K562 (cell line): ENCODE data around the gene ATP9A. TPM values are rescaled to one million over a fixed set of nuclear protein-coding genes. Genes with fewer than 3 reads are reported as not detected.
A peak's percentile ranks its signal among the peaks of the same experiment; 100 is the strongest.

Experiments used
- ATAC-seq: fragments of 200-7000 bp; cut with Tn5 transposase; 3 replicates; pipeline ENCODE4 v1.9.1; 2020; ENCODE audit warnings: moderate library complexity
- BruUV-seq: library from RNA; stranded (reverse); fragments of 400-500 nt; replicated peaks from 2 replicates; lab custom pipeline; 2021; lab: Mats Ljungman, UMichigan
- CTCF ChIA-PET: fragments of 300-600 bp; formaldehyde crosslinking; extraction: SDS; loops from one replicate; lab custom pipeline; 2021; ENCODE audit warnings: low intra/inter-chr PET ratio; lab: Yijun Ruan, JAX
- POLR2A ChIA-PET: fragments of 300-600, 350-650 bp; sonication (Branson Sonifier 250); formaldehyde crosslinking; extraction: SDS; loops from one replicate; lab custom pipeline; 2021; ENCODE audit warnings: antibody characterized with exemption, inconsistent platforms; lab: Yijun Ruan, JAX
- DNase-seq, 4 experiments: peaks; one replicate each; pipeline versions ENCODE4 v3.0.0 to v3.0.0-alpha.2; 2011 to 2018; ENCODE audit warnings: low spot score in 3 of 4, mixed read lengths in 3 of 4; ENCODE audit errors: extremely low read depth in 1 of 4
- FAIRE-seq: peaks from 2 replicates; lab custom pipeline; 2011; peaks lifted over from hg19 to GRCh38; lab: Jason Lieb, UNC
- H2AFZ ChIP-seq: 2 replicates; pipeline ENCODE4 v1.6.0; 2011; ENCODE audit warnings: low read depth, low read length, control low read depth, inconsistent platforms
- H3K27ac ChIP-seq: fragments of 200-600 bp; 3 replicates; pipeline ENCODE4 v1.8.0; 2011; ENCODE audit warnings: low read depth, mild to moderate bottlenecking, control low read depth, inconsistent platforms, low read length, moderate library complexity, mixed read lengths; ENCODE audit errors: extremely low read depth
- H3K27me3 ChIP-seq, 2 experiments: fragments of 300-600 bp in 1 of 2; 2 replicates in 1 of 2; 3 replicates in 1 of 2; pipeline versions ENCODE4 v1.6.0 to v1.8.0; 2011; ENCODE audit warnings: inconsistent platforms in 2 of 2, low read length in 2 of 2, mild to moderate bottlenecking in 1 of 2, mixed read lengths in 1 of 2, moderate library complexity in 1 of 2; ENCODE audit not compliant: control insufficient read depth in 2 of 2, insufficient read depth in 2 of 2
- H3K36me3 ChIP-seq: fragments of 300-600 bp; 3 replicates; pipeline ENCODE4 v1.8.0; 2011; ENCODE audit warnings: mild to moderate bottlenecking, low read length, inconsistent platforms; ENCODE audit not compliant: control insufficient read depth, insufficient read depth
- H3K4me1 ChIP-seq, 2 experiments: fragments of 200-600 bp in 1 of 2; replicated peaks in 1 of 2; 2 replicates in 1 of 2; 3 replicates in 1 of 2; pipeline versions ENCODE4 v1.5.1 to v1.8.0; 2011; ENCODE audit warnings: inconsistent platforms in 2 of 2, low read length in 2 of 2, mild to moderate bottlenecking in 1 of 2, mixed read lengths in 1 of 2, moderate library complexity in 1 of 2; ENCODE audit not compliant: control insufficient read depth in 2 of 2, insufficient read depth in 2 of 2
- H3K4me2 ChIP-seq: 2 replicates; pipeline ENCODE4 v1.6.1; 2011; ENCODE audit warnings: low read length, control low read depth, inconsistent platforms, mixed read lengths; ENCODE audit not compliant: insufficient read depth
- H3K4me3 ChIP-seq: fragments of 200-600 bp; sonication (generic), shearing (Covaris generic); 2 replicates; pipeline ENCODE4 v1.5.1; 2016; ENCODE audit warnings: control low read depth, inconsistent platforms
- H3K79me2 ChIP-seq: fragments of 200-600 bp; 3 replicates; pipeline ENCODE4 v1.8.0; 2011; ENCODE audit warnings: low read length, inconsistent platforms; ENCODE audit not compliant: control insufficient read depth, insufficient read depth
- H3K9ac ChIP-seq, 2 experiments: 2 replicates each; pipeline versions ENCODE4 v1.6.0 to v1.6.1; 2011; ENCODE audit warnings: low read depth in 2 of 2, low read length in 2 of 2, control low read depth in 1 of 2, inconsistent platforms in 1 of 2, mild to moderate bottlenecking in 1 of 2, mixed read lengths in 1 of 2; ENCODE audit not compliant: insufficient read depth in 1 of 2
- H3K9me1 ChIP-seq: one replicate; pipeline ENCODE4 v1.6.0; 2011; ENCODE audit warnings: inconsistent platforms, mild to moderate bottlenecking, low read length, moderate library complexity; ENCODE audit not compliant: control insufficient read depth, insufficient read depth
- H3K9me3 ChIP-seq: replicated peaks from 2 replicates; pipeline ENCODE4 v1.5.1; 2011; ENCODE audit warnings: low read depth, low read length, inconsistent platforms; ENCODE audit not compliant: control insufficient read depth, insufficient read depth
- H4K20me1 ChIP-seq: replicated peaks from 2 replicates; pipeline ENCODE4 v1.6.1; 2011; ENCODE audit warnings: low read length, inconsistent platforms, mixed read lengths; ENCODE audit not compliant: control insufficient read depth, insufficient read depth
- ARHGAP35 ChIP-seq: fragments of 450-650 bp; IDR thresholded peaks from 2 replicates; pipeline ENCODE4 v1.6.1; 2018; ENCODE audit not compliant: partially characterized antibody
- PREB ChIP-seq: sonication (generic); formaldehyde crosslinking; IDR thresholded peaks from 2 replicates; pipeline ENCODE4 v1.8.1; 2023; ENCODE audit warnings: mild to moderate bottlenecking, missing genetic modification reagents
- PRPF4 ChIP-seq: fragments of 200-400 bp; formaldehyde crosslinking; IDR thresholded peaks from one replicate; pipeline ENCODE4 v1.6.1; 2017; ENCODE audit warnings: low read length, low read depth, mild to moderate bottlenecking; ENCODE audit not compliant: insufficient read depth, poor library complexity, severe bottlenecking
- ZNF146 ChIP-seq: IDR thresholded peaks from one replicate; pipeline ENCODE4 v1.6.1; 2018; ENCODE audit warnings: missing compliant biosample characterization; ENCODE audit not compliant: unreplicated experiment
- WGBS: fragments of 100-300 bp; shearing (Covaris generic); methylation state at CpG from one replicate; pipeline ENCODE4 v1.1.6; 2016; ENCODE audit warnings: low coverage, mixed read lengths; ENCODE audit not compliant: insufficient coverage; ENCODE audit errors: missing lambda C conversion rate; 5-methylcytosine and 5-hydroxymethylcytosine counted together
- in situ Hi-C: fragments of 300-500 bp; cut with MboI; formaldehyde crosslinking; loops from 4 replicates; pipeline ENCODE4 v1.15.0; 2018; ENCODE audit warnings: inconsistent platforms, mixed read lengths
- intact Hi-C: fragments of 100-400 bp; cut with micrococcal nuclease; formaldehyde crosslinking; loops from 2 replicates; pipeline ENCODE4 v1.14.2; 2022
- polyA plus RNA-seq, 8 experiments: library from polyadenylated mRNA; depleted of rRNA in 4 of 8; stranded (reverse) in 5 of 8; unstranded in 3 of 8; fragments of >200 nt; fragmentation: Nextera tagmentation in 2 of 8; fragmentation: Illumina TruSeq in 1 of 8; extraction: Ambion mirVana in 2 of 8; extraction: Trizol in 1 of 8; gene quantifications; 2 replicates each; pipeline versions ENCODE4 v1.2.1 to v1.2.3, GENCODE V29; 2011 to 2014; ENCODE audit warnings: inconsistent platforms in 1 of 8, missing spikeins in 1 of 8
- total RNA-seq, 7 experiments: library from RNA; depleted of rRNA in 6 of 7; stranded (reverse); fragments of >200 nt in 6 of 7; fragmentation: Illumina TruSeq in 2 of 7; extraction: Trizol in 2 of 7; gene quantifications; 2 replicates each; pipeline versions ENCODE4 v1.2.1 to v1.2.3, GENCODE V29; 2011 to 2021; ENCODE audit warnings: low replicate concordance in 1 of 7

Gene ATP9A
- total and polyA plus RNA-seq, 9 of the 15 experiments (the other 6 are each of a cell fraction or from before 2014, with no cell fraction given): 0.18 to 0.62 (median 0.29) TPM

DNA sequence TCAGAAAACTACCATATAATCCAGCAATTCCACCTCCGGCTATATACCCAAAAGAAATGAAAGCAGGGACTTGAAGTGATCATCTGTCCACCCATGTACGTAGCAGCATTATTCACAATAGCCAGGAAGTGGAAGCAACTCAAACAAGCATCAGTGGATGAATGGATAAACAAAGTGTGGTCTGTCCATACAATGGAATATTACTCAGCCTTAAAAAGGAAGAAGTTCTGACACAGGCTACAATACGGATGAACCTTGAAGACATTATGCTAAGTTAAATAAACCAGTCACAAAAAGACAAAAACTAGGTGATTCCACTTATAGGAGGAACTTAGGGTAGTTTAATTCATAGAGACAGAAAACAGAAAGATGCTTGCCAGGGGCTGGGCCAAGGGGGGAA lies 76.5 kb downstream of the ATP9A start:
- Histone ChIP-seq H3K9me3 (no peaks in the 10 kb centered on the region), H3K4me2 (no peak overlapping the region), H3K27ac (no peak overlapping the region), H3K27me3 (peaks cover 47 to 67% of the 10 kb centered on the region in 2 experiments), H3K4me3 (no peak overlapping the region), H3K79me2 (no peaks in the 10 kb centered on the region), H4K20me1 (no peaks in the 10 kb centered on the region), H3K4me1 (no peaks in the 10 kb centered on the region), H3K36me3 (no peaks in the 10 kb centered on the region), H3K9me1 (no peaks in the 10 kb centered on the region), H3K9ac (no peak overlapping the region), H2AFZ (no peak overlapping the region)
- in situ Hi-C loops (no loop called here), intact Hi-C loops (no loop called here)
- no TSS peak for BruUV-seq
- no peak for FAIRE-seq
- ChIA-PET CTCF (no interaction called here), POLR2A (no interaction called here)
- ATAC-seq: no peak
- WGBS: 6% methylated on average over 3 of the region's 3 CpGs
- no peak for DNase-seq
- TF ChIP-seq PRPF4 (no peak), ARHGAP35 (no peak), ZNF146 (peak; percentile 18), PREB (no peak)
